AG10803 (cell line): ENCODE results near the gene ATP2B3.

ENCODE experiments used
- DNase-seq: peaks from one replicate; pipeline ENCODE4 v3.0.0; 2010; ENCODE audit warnings: low read depth
- H3K4me3 ChIP-seq: 2 replicates; pipeline ENCODE4 v1.5.1; 2011; ENCODE audit warnings: mild to moderate bottlenecking, low read length, control low read depth
- CTCF ChIP-seq: conservative IDR thresholded peaks from 2 replicates; pipeline ENCODE4 v1.5.1; 2011; ENCODE audit warnings: mild to moderate bottlenecking, low read length, control low read depth, inconsistent platforms

ATP2B3 gene

GRCh38 chrX:153490217-153490930 lies 27.1 kb upstream of the ATP2B3 start:
- no peak overlapping the region for H3K4me3 ChIP-seq
- no peak for TF ChIP-seq CTCF
- no peak for DNase-seq

GRCh38 chrX:153491351-153491914 lies 26.0 kb upstream of the ATP2B3 start:
- no peak overlapping the region for H3K4me3 ChIP-seq
- DNase-seq, result no peak
- TF ChIP-seq CTCF, result no peak

GRCh38 chrX:153491918-153492317 lies 25.5 kb upstream of the ATP2B3 start:
- no peak overlapping the region for H3K4me3 ChIP-seq
- DNase-seq, result no peak
- TF ChIP-seq CTCF, result no peak

GRCh38 chrX:153492543-153492942 lies 24.9 kb upstream of the ATP2B3 start:
- no peak overlapping the region for H3K4me3 ChIP-seq
- TF ChIP-seq CTCF, result no peak
- DNase-seq, result no peak

GRCh38 chrX:153493085-153493484 lies 24.4 kb upstream of the ATP2B3 start:
- DNase-seq, result no peak
- no peak for TF ChIP-seq CTCF
- H3K4me3 ChIP-seq, result no peak overlapping the region

- DNase-seq, result no peak
- peak overlapping the region; percentile 55 for H3K4me3 ChIP-seq
- no peak for TF ChIP-seq CTCF
These were observed 23.4 kb upstream of the ATP2B3 start for GRCh38 chrX:153494061-153494460.
